HG03097 (cell line): ENCODE measurements around the gene SUCLA2.
"Not testable (repeated sequence)": the region's sequence is repeated elsewhere in the genome, so short reads cannot be mapped to it uniquely, and the experiment has no call there.

Experiments used
- ATAC-seq: cut with Tn5 transposase; IDR thresholded peaks from one replicate; pipeline ENCODE4 v1.9.1; 2021; ENCODE audit not compliant: unreplicated experiment, low FRiP score

SUCLA2 gene

DNA sequence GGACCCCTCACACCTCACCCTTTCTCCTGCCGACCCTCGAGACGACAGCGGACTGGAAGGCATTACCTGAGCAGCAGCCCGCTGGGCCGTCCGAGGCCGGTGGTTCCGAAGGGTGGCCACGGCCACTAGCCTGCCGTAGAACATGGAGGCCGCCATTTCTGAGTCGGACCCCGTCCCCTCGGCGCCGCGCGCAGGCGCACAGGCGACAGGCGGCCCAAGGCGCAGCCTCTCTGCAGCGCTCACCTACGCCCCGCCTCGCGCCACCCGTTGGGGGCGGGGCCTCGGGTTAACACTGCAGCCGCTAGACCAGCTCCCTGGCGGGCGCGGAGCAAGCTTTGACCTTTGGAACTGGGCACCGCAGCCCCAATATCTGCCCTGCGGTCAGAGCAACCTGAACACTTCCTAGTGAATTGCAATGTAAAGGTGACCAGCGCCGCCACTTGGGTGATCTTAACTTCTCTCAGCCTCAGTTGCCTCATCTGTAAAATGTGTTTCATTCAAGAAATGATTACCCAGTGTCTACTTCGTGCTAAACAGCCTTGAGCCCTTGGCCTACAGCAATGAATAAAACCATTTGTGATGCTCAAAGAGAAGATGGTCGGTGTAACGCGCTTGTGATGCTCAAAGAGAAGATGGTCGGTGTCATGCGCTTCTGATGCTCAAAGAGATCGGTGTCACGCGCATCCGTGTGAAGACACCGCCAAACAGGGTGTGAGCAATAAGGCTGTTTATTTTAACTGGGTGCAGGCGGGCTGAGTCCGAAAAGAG lies at the start of gene SUCLA2:
Gene SUCLA2 (minus strand): TSS at position 160 of the 768 bp plus-strand sequence. CDS start 4 bp downstream, at position 156.
- ATAC-seq: peak; percentile 99

- no peak for ATAC-seq
Observed at GRCh38 chr13:48050550-48050949, 49.5 kb upstream of the SUCLA2 start.

- no peak for ATAC-seq
Observed at GRCh38 chr13:48043789-48044503, 42.9 kb upstream of the SUCLA2 start.

DNA sequence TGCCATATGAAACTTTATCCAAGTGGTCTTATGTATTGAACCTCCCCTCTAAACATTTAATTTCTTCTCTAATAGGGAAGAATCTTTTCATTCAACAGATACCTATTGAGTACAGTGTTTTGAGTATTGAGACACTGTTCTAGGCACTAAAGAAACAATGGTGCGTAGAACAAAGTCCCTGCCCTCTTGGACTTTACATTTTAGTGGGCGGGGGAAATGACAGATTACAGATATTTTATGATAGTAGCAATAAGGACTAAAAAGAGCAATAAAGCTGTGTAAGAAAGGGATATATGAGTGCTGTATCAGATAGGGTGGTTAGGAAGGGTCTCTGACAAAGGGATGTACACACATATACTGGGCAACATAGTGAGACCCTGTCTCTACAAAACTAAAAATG lies 41.8 kb upstream of the SUCLA2 start:
- ATAC-seq: no peak

DNA sequence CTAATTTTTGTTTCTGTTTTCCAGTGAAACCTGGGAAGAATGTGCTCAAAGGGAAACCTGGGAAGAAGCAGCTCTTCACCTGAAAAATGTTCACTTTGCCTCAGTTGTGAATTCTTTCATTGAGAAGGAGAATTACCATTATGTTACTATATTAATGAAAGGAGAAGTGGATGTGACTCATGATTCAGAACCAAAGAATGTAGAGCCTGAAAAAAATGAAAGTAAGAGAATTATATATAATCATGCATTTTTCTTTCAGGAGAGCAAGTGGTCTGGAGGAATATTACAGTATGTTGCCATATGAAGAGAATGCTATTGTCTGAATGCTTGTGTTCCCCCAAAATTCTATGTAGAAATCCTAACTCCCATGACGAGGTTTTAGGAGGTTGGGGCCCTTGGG lies 39.8 kb upstream of the SUCLA2 start:
- no peak for ATAC-seq

DNA sequence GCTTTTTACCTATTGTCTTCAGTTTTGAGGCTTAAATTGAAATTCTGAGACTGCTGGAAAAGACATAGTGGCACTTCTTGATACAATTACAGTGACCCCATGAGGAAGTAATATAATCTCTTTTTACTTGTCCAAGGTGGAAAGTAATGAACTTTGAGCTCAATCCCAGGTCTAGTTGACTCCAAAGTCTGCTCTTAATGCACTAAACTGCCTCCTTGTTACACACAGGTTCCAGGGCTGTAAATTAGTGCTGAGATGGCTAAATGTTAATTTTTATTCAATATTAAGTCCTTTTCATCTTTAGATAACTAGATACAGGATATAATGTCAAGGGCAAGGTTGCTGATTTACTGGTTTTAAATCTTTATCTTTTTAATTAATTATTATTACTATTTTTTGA lies 39.0 kb upstream of the SUCLA2 start:
- no peak for ATAC-seq

DNA sequence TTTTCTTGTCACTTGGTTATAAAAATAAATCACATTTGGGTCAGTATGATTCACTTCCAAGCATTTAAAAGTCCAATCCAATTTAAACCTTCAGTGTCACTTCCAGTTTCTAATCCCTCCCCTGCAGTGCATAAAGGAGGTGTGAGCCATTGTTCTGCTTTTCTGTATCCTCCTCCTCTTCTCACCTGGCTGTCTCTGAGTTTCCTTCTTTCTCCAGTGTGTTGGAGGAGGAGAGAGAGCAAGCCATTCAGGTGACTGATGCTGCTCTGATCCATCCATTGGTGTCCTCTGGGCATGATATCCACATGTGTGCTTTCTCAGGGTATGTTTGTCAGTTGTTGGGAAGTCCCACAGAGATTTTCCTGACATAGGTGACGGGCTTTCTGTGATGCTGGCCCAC lies 37.7 kb upstream of the SUCLA2 start:
- no peak for ATAC-seq

GRCh38 chr13:48037346-48038173 lies 36.5 kb upstream of the SUCLA2 start, which contains the start of gene NUDT15:
NUDT15 (plus strand) TSS chr13:48037726; CDS start chr13:48037747, 21 bp downstream.
- peak; percentile 89 for ATAC-seq

DNA sequence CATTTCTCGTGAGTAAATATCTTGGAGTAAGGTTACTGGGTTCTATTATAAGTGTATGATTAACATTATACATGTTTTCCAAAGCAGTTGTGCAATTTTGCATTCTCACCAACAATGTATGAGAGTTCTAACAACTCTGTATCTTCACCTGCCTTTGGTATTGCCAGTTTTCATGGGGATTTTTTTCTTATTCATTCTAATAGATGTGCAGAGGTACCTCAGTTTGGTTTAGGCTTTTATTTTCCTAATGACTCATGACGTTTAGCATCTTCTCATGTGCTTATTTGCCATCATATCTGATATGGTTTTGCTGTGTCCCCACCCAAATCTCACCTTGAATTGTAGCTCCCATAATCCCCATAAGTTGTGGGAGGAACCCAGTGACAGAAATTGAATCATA lies 28.8 kb upstream of the SUCLA2 start:
- no peak for ATAC-seq

- ATAC-seq: no peak
Observed at GRCh38 chr13:48028066-48028465, 27.0 kb upstream of the SUCLA2 start.

DNA sequence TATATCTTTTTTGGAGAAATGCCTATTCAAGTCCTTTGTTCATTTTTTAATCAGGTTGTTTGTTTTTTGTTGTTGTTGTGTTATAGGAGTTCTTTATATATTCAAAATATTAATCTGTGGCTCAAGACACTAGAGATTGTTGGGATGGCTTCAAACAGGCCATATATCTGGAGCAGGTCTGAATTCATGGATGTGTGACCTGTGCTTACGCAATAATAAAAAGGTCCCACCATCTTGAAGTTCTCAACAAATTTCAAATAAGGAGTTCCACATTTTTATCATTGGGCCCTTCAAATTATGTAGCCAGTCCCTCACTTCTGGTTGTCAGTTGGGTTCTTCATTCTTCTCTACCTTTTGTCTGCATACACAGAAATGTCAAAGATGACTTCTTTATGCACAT lies 18.7 kb upstream of the SUCLA2 start:
- no peak for ATAC-seq

- no peak for ATAC-seq
Observed at GRCh38 chr13:48018637-48019036, 17.6 kb upstream of the SUCLA2 start.

GRCh38 chr13:48014359-48014758 lies 13.3 kb upstream of the SUCLA2 start:
- ATAC-seq: no peak

GRCh38 chr13:48012668-48013067 lies 11.6 kb upstream of the SUCLA2 start:
- no peak for ATAC-seq

DNA sequence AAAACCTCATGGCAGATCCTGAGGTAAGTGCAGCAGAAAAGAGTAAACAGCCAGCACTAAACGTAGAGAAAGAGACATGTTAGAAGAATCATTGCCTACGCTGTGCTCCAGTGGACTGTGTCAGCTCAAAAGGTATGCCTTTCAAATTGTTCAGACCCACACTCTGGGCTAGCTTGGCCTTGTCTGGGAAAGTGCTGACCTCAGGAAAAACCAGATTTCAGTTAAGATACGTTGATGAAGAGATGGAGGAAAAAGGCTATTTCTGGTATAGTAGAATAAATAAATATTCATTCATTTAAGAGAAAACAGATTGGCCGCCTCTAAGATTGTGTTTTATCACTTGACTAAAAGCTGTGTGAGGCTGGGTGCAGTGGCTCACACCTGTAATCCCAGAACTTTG lies 9.6 kb upstream of the SUCLA2 start:
- no peak for ATAC-seq

DNA sequence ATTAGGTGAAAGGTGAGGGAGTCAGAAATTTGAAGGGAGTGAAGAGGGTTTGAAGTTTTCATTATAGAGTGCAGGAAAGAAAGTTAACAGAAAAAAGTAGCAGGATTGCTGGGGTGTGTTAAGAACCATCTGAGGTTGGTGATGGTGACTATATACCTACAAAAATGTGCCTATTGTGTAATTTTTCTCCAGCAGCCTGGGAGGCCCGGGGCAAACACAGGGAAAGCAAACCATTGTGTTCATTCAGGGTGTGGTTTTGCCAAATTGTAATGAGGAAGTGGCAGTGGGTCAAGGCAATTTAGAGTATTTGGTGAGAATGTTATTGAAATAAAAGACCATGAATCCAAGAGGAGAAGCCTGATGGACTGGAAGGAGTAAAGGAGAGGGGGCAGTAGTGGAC lies 8.2 kb upstream of the SUCLA2 start:
- no peak for ATAC-seq

GRCh38 chr13:48006396-48006795 lies 5.3 kb upstream of the SUCLA2 start:
- no peak for ATAC-seq

- no peak for ATAC-seq
Observed at GRCh38 chr13:48004201-48004600, 3.1 kb upstream of the SUCLA2 start.

DNA sequence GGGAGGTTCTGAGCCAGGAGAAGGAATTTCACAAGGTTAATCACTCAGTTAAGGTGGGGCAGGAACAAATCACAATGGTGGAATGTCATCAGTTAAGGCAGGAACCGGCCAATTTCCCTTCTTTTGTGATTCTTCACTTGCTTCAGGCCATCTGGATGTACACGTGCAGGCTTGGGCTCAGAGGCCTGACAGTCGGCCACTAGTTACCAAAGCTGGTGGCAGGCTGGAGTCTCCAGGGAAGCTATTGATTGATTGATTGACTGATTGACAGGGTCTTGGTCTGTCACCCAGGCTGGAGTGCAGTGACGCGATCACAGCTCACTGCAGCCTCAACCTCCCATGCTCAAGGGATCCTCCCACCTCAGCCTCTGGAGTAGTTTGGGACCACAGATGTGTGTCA lies 926 bp upstream of the SUCLA2 start:
- ATAC-seq: not testable (repeated sequence)

DNA sequence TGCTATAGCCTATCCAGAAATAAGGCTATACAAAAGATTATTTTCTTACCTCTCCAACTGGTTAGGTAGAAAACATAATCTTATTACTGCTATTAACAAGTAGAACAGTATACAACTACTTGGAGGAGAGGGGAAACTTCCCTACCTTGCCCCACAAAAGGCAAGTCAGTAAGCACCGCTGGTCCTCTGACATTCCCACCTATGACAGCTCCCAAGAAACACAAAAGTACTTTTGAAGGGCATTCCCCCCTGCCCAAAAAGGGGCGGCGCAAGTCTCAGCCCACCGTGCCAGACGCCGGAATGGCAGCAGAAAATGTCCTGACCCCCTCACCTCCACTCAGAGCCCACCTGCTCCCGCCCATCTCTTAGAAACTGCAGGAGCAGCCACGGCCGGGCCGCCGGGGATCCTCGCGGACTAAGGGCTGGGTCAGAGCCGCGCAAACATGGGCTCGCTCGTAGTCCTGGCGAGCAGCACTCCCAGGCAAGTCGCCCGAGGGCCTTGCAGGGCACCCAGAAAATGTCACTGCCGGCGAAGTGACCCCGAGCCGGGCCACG lies 437 bp downstream of the SUCLA2 start:
- ATAC-seq: peak; percentile 33

GRCh38 chr13:47999973-48000372 lies 1.1 kb downstream of the SUCLA2 start:
- ATAC-seq: no peak
